DMS153 treated with DMSO at 0.1 percent for 48 hours (cell line): ENCODE data around the gene COPB2.

Experiments
- DNase-seq: peaks from one replicate; lab custom pipeline; 2025; ENCODE audit not compliant: unreplicated experiment; lab: John Stamatoyannopoulos, UW

The COPB2 gene

DNA sequence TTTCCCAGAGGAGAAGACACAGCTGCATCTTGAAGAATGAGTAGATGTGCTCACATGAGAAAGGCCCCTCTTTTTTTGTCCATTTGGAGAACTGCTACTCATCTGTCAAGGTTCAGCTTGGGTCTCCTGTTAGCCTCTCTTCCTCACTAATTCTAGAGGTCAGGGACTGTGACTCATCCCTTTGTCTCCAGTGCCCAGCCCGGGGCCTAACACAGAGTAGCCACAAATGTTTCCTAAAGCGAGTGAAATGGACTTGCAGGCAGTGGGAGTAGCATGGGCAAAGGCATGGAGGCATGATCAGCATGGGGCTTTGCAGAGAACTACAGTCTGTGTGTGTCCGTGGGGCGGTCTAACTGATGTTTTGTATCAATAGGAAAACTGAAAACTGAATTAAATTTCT, 79.6 kb downstream of the COPB2 start:
- no peak for DNase-seq

DNA sequence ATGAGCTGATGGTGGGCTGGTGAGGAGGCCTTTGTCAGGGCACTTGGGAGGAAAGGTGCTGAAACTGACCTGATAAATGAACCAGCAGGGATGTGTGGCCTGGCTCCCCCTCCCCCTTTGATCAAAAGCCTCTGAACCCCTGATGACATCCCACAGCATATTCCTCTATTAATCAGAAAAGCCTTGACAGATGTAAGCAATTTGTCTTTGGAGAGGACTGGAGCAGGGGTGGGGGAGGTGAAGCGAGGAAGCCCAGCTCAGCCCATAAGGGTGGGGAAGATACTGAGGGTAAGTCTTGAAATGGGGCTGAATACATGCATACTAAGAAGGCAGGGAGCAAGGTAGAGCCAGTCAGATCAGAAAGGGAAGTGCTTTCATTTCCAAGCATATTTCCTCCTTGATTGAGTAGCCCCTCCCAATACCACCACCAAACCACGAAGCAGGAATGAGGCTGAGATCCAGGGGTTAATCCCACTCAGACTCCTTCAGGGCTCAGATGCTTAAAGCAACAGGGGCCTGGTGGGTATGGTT, 80.3 kb downstream of the COPB2 start:
- DNase-seq, result no peak

- no peak for DNase-seq
Observed at GRCh38 chr3:139308560-139308959, 80.9 kb downstream of the COPB2 start.

- no peak for DNase-seq
Observed at GRCh38 chr3:139307601-139308555, 81.6 kb downstream of the COPB2 start.
